ENCODE data around the gene NISCH.

The NISCH gene

DNA sequence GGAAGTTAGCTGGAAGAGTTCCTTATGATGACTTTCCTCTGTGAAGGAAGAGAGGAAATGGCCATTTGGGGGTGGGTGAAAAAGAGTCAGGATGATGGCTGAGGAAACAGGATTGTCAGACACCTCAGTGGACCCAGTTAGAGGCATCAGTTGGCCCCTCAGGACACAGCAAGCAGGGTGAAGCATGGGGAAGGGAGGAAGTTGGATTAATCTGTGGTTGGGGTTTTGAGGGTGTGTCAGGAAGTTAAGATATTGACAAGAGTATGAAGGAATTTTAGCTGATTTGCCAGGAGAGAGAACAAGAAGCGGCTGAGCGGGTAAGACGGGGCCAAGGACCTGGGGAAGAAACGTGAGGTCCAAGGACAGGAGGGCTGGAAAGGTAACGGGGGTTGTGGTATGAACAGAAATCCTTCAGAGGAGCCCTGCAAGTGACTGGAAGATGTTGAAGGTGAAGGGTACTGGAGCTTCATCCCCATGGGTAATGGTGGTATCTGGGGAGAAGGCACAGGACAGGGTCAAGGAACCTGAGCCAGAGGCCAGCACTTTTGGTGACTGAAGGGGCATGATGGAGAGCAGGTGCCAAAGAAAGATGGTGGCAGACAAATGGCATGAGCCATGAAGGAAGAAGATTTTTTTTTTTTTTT, 83.7 kb downstream of the NISCH start:
- no peak for DNase-seq (ENCODE audit: low spot score)

DNA sequence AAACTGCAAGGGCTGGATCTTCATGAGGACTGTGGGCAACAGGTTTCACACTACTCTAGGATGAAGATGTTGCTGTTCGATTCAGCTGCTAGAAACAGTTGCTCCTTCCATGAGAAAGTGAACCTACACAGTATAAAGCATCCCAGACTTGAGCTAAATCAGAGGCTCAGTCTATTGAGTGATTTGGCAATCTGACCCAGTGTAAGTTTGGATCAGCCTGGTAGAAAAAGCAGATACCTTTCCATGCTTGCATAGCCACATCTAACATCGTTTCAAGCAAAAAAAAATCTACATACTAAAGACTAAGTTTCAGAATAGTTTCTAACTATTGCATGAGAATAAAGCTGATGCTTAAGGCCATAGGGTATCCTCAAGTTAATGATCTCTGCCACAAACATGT, 85.6 kb downstream of the NISCH start:
- DNase-seq (ENCODE audit: low spot score): no peak

Data from RKO (cell line).